Activated effector memory CD4-positive, alpha-beta T cell treated with anti-CD3 and anti-CD28 coated beads, Interleukin-2, amount 50 U/mL, for 16 hours (primary cell): ENCODE measurements around the gene ILDR1.

Experiments
- DNase-seq: peaks from one replicate; pipeline ENCODE4 v3.0.0-alpha.2; 2020

ILDR1 gene

GRCh38 chr3:122014741-122015140, 7.3 kb downstream of the ILDR1 start:
- DNase-seq, result no peak

GRCh38 chr3:122013448-122013925, 8.6 kb downstream of the ILDR1 start:
- DNase-seq, result no peak

GRCh38 chr3:122012821-122013220, 9.2 kb downstream of the ILDR1 start:
- DNase-seq, result no peak

GRCh38 chr3:122011396-122011795, 10.7 kb downstream of the ILDR1 start:
- no peak for DNase-seq

- no peak for DNase-seq
These were observed 11.5 kb downstream of the ILDR1 start for GRCh38 chr3:122010506-122010905.

- no peak for DNase-seq
These were observed 13.9 kb downstream of the ILDR1 start for GRCh38 chr3:122008166-122008565.

- no peak for DNase-seq
These were observed 15.8 kb downstream of the ILDR1 start for GRCh38 chr3:122006267-122006666.

- no peak for DNase-seq
These were observed 17.0 kb downstream of the ILDR1 start for GRCh38 chr3:122004991-122005565.

GRCh38 chr3:122004107-122004506, 17.9 kb downstream of the ILDR1 start:
- no peak for DNase-seq

GRCh38 chr3:122003606-122004005, 18.4 kb downstream of the ILDR1 start:
- DNase-seq, result no peak

- no peak for DNase-seq
These were observed 18.9 kb downstream of the ILDR1 start for GRCh38 chr3:122003112-122003511.

- DNase-seq, result no peak
These were observed 19.4 kb downstream of the ILDR1 start for GRCh38 chr3:122002611-122003010.

GRCh38 chr3:122001892-122002291, 20.2 kb downstream of the ILDR1 start:
- no peak for DNase-seq

GRCh38 chr3:122000936-122001605, 21.0 kb downstream of the ILDR1 start:
- DNase-seq, result no peak

- DNase-seq, result no peak
These were observed 22.1 kb downstream of the ILDR1 start for GRCh38 chr3:121999931-122000330.

GRCh38 chr3:121998611-121999473, 23.2 kb downstream of the ILDR1 start:
- no peak for DNase-seq

GRCh38 chr3:121998030-121998580, 23.9 kb downstream of the ILDR1 start:
- DNase-seq, result no peak

- no peak for DNase-seq
These were observed 24.7 kb downstream of the ILDR1 start for GRCh38 chr3:121997372-121997771.

- DNase-seq, result no peak
These were observed 25.6 kb downstream of the ILDR1 start for GRCh38 chr3:121996441-121996840.

GRCh38 chr3:121995161-121996137, 26.6 kb downstream of the ILDR1 start:
- no peak for DNase-seq

GRCh38 chr3:121994551-121994950, 27.5 kb downstream of the ILDR1 start:
- DNase-seq, result no peak
